HCT116 (cell line): ENCODE data around the gene FSD1L. TPM values are rescaled to one million over a fixed set of nuclear protein-coding genes. Genes with fewer than 3 reads are reported as not detected.

Experiments
- ATAC-seq: fragments of 200-7000 bp; cut with Tn5 transposase; 2 replicates; pipeline ENCODE4 v1.9.1; 2020; ENCODE audit warnings: mild to moderate bottlenecking, moderate library complexity
- BruUV-seq: library from RNA; stranded (reverse); fragments of 400-500 nt; replicated peaks from 2 replicates; lab custom pipeline; 2021; lab: Mats Ljungman, UMichigan
- CTCF ChIA-PET: fragments of 300-600 bp; sonication (Branson Sonifier 250); formaldehyde crosslinking; loops from one replicate; lab custom pipeline; 2021; ENCODE audit warnings: antibody characterized with exemption; lab: Charles Lee
- POLR2A ChIA-PET: fragments of 300-600, 350-600 bp; sonication (Branson Sonifier 250); formaldehyde crosslinking; loops from one replicate; lab custom pipeline; 2021; ENCODE audit warnings: antibody characterized with exemption; lab: Charles Lee
- RAD21 ChIA-PET, 2 experiments: fragments of 300-600 bp; sonication (Branson Sonifier 250); formaldehyde crosslinking; loops; one replicate each; lab custom pipeline; 2023; ENCODE audit warnings: low total read pairs in 2 of 2; ENCODE audit not compliant: uncharacterized antibody in 2 of 2, unreplicated experiment in 2 of 2, low non-redundant PET in 1 of 2; lab: Charles Lee
- DNase-seq: peaks from one replicate; pipeline ENCODE4 v3.0.0-alpha.2; 2010; ENCODE audit warnings: low read depth, low spot score
- H2AFZ ChIP-seq: fragments of 200-600 bp; shearing (Covaris generic), sonication (generic); 2 replicates; pipeline ENCODE4 v1.6.1; 2017; ENCODE audit warnings: low read depth, mixed run types, mixed read lengths, antibody characterized with exemption, low read length; ENCODE audit not compliant: poor library complexity, severe bottlenecking
- H3K27ac ChIP-seq: 2 replicates; pipeline ENCODE4 v1.5.1; 2012; ENCODE audit warnings: low read depth, low read length
- H3K27me3 ChIP-seq: fragments of 200-600 bp; sonication (generic); 2 replicates; pipeline ENCODE4 v1.6.1; 2016; ENCODE audit warnings: mixed run types, low read length, mixed read lengths; ENCODE audit not compliant: insufficient read depth
- H3K36me3 ChIP-seq, 2 experiments: fragments of 200-500 bp in 1 of 2; fragments of 200-600 bp in 1 of 2; sonication (Bioruptor generic) in 1 of 2; sonication (generic) in 1 of 2; 2 replicates each; pipeline versions ENCODE4 v1.5.1 to v1.6.1; 2014 to 2016; ENCODE audit warnings: low read length in 2 of 2, inconsistent platforms in 1 of 2, mixed read lengths in 1 of 2, mixed run types in 1 of 2; ENCODE audit not compliant: insufficient read depth in 2 of 2, control insufficient read depth in 1 of 2
- H3K4me1 ChIP-seq, 2 experiments: fragments of 200-600 bp in 1 of 2; sonication (generic) in 1 of 2; 2 replicates each; pipeline versions ENCODE4 v1.5.1 to v1.6.1; 2012 to 2017; ENCODE audit warnings: low read length in 2 of 2, inconsistent platforms in 1 of 2, mild to moderate bottlenecking in 1 of 2, mixed read lengths in 1 of 2, mixed run types in 1 of 2, moderate library complexity in 1 of 2; ENCODE audit not compliant: insufficient read depth in 2 of 2, control insufficient read depth in 1 of 2
- H3K4me2 ChIP-seq: fragments of 200-600 bp; sonication (generic); 2 replicates; pipeline ENCODE4 v1.6.1; 2017; ENCODE audit warnings: mixed run types, low read length, mixed read lengths
- H3K4me3 ChIP-seq, 2 experiments: fragments of 200-600 bp in 1 of 2; sonication (generic) in 1 of 2; replicated peaks in 1 of 2; 2 replicates each; pipeline ENCODE4 v1.5.1; 2011 to 2016; ENCODE audit warnings: low read length in 2 of 2, control low read depth in 1 of 2, low read depth in 1 of 2, mild to moderate bottlenecking in 1 of 2, mixed read lengths in 1 of 2, mixed run types in 1 of 2
- H3K79me2 ChIP-seq: fragments of 200-600 bp; sonication (generic); 2 replicates; pipeline ENCODE4 v1.6.1; 2017; ENCODE audit warnings: mild to moderate bottlenecking, mixed run types, low read length, moderate library complexity, mixed read lengths; ENCODE audit not compliant: insufficient read depth
- H3K9ac ChIP-seq: fragments of 200-600 bp; sonication (generic); 2 replicates; pipeline ENCODE4 v1.6.1; 2016; ENCODE audit warnings: low read length, mixed read lengths
- H3K9me2 ChIP-seq: fragments of 200-600 bp; sonication (generic), shearing (Covaris generic); 2 replicates; pipeline ENCODE4 v1.6.1; 2017; ENCODE audit warnings: mixed run types, mild to moderate bottlenecking, moderate library complexity; ENCODE audit not compliant: insufficient read depth
- H3K9me3 ChIP-seq, 2 experiments: fragments of 200-500 bp in 1 of 2; fragments of 200-600 bp in 1 of 2; sonication (Bioruptor generic) in 1 of 2; sonication (generic) in 1 of 2; 2 replicates each; pipeline ENCODE4 v1.6.1; 2014 to 2017; ENCODE audit warnings: low read length in 2 of 2, mixed read lengths in 2 of 2, inconsistent platforms in 1 of 2, low read depth in 1 of 2, mild to moderate bottlenecking in 1 of 2, mixed run types in 1 of 2, moderate library complexity in 1 of 2; ENCODE audit not compliant: control insufficient read depth in 1 of 2, insufficient read depth in 1 of 2
- H4K20me1 ChIP-seq: fragments of 200-600 bp; sonication (generic), shearing (Covaris generic); 2 replicates; pipeline ENCODE4 v1.6.1; 2017; ENCODE audit warnings: mixed run types, mild to moderate bottlenecking, moderate library complexity; ENCODE audit not compliant: insufficient read depth
- ATF3 ChIP-seq: IDR thresholded peaks from 2 replicates; pipeline ENCODE4 v1.6.1; 2012
- CBX3 ChIP-seq: IDR thresholded peaks from 2 replicates; pipeline ENCODE4 v1.6.1; 2012; ENCODE audit warnings: low read depth
- CEBPB ChIP-seq: IDR thresholded peaks from 2 replicates; pipeline ENCODE4 v1.6.1; 2012; ENCODE audit warnings: low read depth
- CTCF ChIP-seq, 3 experiments: fragments of 200-600 bp in 1 of 3; sonication (generic) in 1 of 3; IDR thresholded peaks in 2 of 3; conservative IDR thresholded peaks in 1 of 3; 2 replicates each; pipeline ENCODE4 v1.5.1; 2012 to 2017; ENCODE audit warnings: low read depth in 2 of 3, low read length in 2 of 3, antibody characterized with exemption in 1 of 3, borderline replicate concordance in 1 of 3, control low read depth in 1 of 3, mild to moderate bottlenecking in 1 of 3, mixed read lengths in 1 of 3, mixed run types in 1 of 3, moderate library complexity in 1 of 3; ENCODE audit not compliant: insufficient read depth in 1 of 3
- EGR1 ChIP-seq: IDR thresholded peaks from 2 replicates; pipeline ENCODE4 v1.6.1; 2012; ENCODE audit warnings: low read depth
- ELF1 ChIP-seq: IDR thresholded peaks from 2 replicates; pipeline ENCODE4 v1.6.1; 2012; ENCODE audit warnings: low read depth, borderline replicate concordance
- EZH2phosphoT487 ChIP-seq: fragments of 200-600 bp; IDR thresholded peaks from 2 replicates; pipeline ENCODE4 v1.6.1; 2018; ENCODE audit warnings: antibody characterized with exemption, borderline replicate concordance
- FOSL1 ChIP-seq: IDR thresholded peaks from 2 replicates; pipeline ENCODE4 v1.6.1; 2012; ENCODE audit warnings: low read depth
- JUND ChIP-seq: IDR thresholded peaks from 2 replicates; pipeline ENCODE4 v1.6.1; 2012
- POLR2A ChIP-seq: IDR thresholded peaks from 2 replicates; pipeline ENCODE4 v1.7.0; 2011; ENCODE audit warnings: borderline replicate concordance; ENCODE audit not compliant: insufficient read depth, insufficient read length; ENCODE audit errors: extremely low read depth
- REST ChIP-seq: IDR thresholded peaks from 2 replicates; pipeline ENCODE4 v1.6.1; 2012; ENCODE audit warnings: low read depth
- SP1 ChIP-seq: IDR thresholded peaks from 2 replicates; pipeline ENCODE4 v1.6.1; 2012; ENCODE audit warnings: low read depth
- SRF ChIP-seq: IDR thresholded peaks from 2 replicates; pipeline ENCODE4 v1.6.1; 2012; ENCODE audit warnings: low read depth
- YY1 ChIP-seq: IDR thresholded peaks from 2 replicates; pipeline ENCODE4 v1.6.1; 2011; ENCODE audit warnings: low read length, low read depth, moderate library complexity, mild to moderate bottlenecking; ENCODE audit not compliant: insufficient replicate concordance; ENCODE audit errors: extremely low read depth
- ZBTB33 ChIP-seq: IDR thresholded peaks from 2 replicates; pipeline ENCODE4 v1.6.1; 2011; ENCODE audit warnings: mild to moderate bottlenecking, low read length, moderate library complexity; ENCODE audit not compliant: insufficient replicate concordance; ENCODE audit errors: extremely low read depth
- ZFX ChIP-seq: fragments of 450-650 bp; IDR thresholded peaks from 2 replicates; pipeline ENCODE4 v1.6.1; 2017
- ZNF274 ChIP-seq: fragments of 200-500 bp; sonication (Bioruptor generic); IDR thresholded peaks from 2 replicates; pipeline ENCODE4 v1.6.1; 2014; ENCODE audit warnings: mild to moderate bottlenecking, low read depth, low read length, inconsistent platforms
- intact Hi-C: fragments of 100-400 bp; cut with micrococcal nuclease; formaldehyde crosslinking; loops from 2 replicates; pipeline ENCODE4 v1.10.0; 2022
- total RNA-seq: library from RNA; stranded (reverse); gene quantifications from one replicate; pipeline ENCODE4 v1.2.1, GENCODE V29; 2021; ENCODE audit not compliant: unreplicated experiment

The FSD1L gene
- total RNA-seq, 1 experiment from 2014 or later = 5.5 TPM

- Histone ChIP-seq H3K9me2 (no peaks in the 10 kb centered on the region), H3K4me2 (no peak overlapping the region), H3K4me1 (no peaks in the 10 kb centered on the region), H3K79me2 (no peaks in the 10 kb centered on the region), H2AFZ (no peak overlapping the region), H3K36me3 (no peaks in the 10 kb centered on the region), H3K27me3 (no peaks in the 10 kb centered on the region), H3K4me3 (no peak overlapping the region), H3K9me3 (no peaks in the 10 kb centered on the region), H3K27ac (no peak overlapping the region), H4K20me1 (no peaks in the 10 kb centered on the region), H3K9ac (no peak overlapping the region)
- intact Hi-C loops = no loop called here
- no peak for TF ChIP-seq EZH2phosphoT487
- TF ChIP-seq REST = no peak
- no peak for TF ChIP-seq YY1
- no peak for TF ChIP-seq ZBTB33
- TF ChIP-seq CTCF (IDR thresholded peaks at IDR 0.05 in 2 of 3, conservative IDR thresholded peaks at IDR 0.05 in 1 of 3; ENCODE audit: borderline replicate concordance in 1 of 3, insufficient read depth in 1 of 3, low read depth in 2 of 3, low read length in 2 of 3) = no peak
- no peak for TF ChIP-seq FOSL1
- no peak for TF ChIP-seq SP1
- no peak for TF ChIP-seq JUND
- TF ChIP-seq CBX3 = no peak
- no peak for TF ChIP-seq ELF1
- TF ChIP-seq ZNF274 = no peak
- TF ChIP-seq ATF3 = no peak
- no peak for TF ChIP-seq EGR1
- TF ChIP-seq ZFX = no peak
- no peak for TF ChIP-seq SRF
- no peak for TF ChIP-seq POLR2A
- TF ChIP-seq CEBPB = no peak
- ATAC-seq (no peak), DNase-seq (no peak)
- ChIA-PET POLR2A (no interaction called here), CTCF (no interaction called here), RAD21 (no interaction called here)
- no TSS peak for BruUV-seq
Observed at GRCh38 chr9:105439428-105439827, 8.4 kb upstream of the FSD1L start.
